GM20000 (cell line): ENCODE measurements around the gene C2orf49.
"Not testable (repeated sequence)": the region's sequence is repeated elsewhere in the genome, so short reads cannot be mapped to it uniquely, and the experiment has no call there.

Experiments
- DNase-seq: peaks from one replicate; pipeline ENCODE4 v3.0.0; 2012; ENCODE audit warnings: low spot score
- TF ChIP-seq, protein P1 (sequence below): IDR thresholded peaks from 2 replicates; pipeline ENCODE4 v1.5.1; 2012; ENCODE audit warnings: mild to moderate bottlenecking, control low read depth; ENCODE audit errors: extremely low read depth, missing control alignments

The C2orf49 gene

DNA sequence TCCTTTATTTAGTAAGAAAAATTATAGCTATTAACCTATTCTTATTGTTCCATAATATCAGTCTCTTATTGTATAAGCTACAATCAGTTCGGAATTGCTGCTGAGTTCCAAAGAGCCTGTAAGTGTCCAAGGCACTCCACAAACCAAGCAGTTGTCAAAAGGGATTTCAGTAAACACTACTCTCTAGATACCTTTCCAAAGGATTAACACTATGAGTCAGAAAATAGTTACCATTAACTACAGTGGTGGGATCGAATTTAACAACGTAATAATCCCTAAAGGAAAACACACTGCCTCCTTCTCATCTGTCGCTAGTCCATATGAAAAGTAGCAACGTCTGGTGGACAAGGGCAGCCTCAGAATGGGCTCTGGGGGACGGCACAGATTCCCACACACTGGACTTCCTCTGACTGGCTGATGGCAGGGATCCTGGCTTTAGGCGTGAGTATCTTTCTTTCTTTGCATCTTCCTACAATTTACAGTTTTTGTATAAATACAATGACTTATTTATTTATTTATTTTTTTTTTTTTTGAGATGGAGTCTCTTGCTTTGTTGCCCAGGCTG lies 16.6 kb upstream of the C2orf49 start:
- TF ChIP-seq, protein P1, sequence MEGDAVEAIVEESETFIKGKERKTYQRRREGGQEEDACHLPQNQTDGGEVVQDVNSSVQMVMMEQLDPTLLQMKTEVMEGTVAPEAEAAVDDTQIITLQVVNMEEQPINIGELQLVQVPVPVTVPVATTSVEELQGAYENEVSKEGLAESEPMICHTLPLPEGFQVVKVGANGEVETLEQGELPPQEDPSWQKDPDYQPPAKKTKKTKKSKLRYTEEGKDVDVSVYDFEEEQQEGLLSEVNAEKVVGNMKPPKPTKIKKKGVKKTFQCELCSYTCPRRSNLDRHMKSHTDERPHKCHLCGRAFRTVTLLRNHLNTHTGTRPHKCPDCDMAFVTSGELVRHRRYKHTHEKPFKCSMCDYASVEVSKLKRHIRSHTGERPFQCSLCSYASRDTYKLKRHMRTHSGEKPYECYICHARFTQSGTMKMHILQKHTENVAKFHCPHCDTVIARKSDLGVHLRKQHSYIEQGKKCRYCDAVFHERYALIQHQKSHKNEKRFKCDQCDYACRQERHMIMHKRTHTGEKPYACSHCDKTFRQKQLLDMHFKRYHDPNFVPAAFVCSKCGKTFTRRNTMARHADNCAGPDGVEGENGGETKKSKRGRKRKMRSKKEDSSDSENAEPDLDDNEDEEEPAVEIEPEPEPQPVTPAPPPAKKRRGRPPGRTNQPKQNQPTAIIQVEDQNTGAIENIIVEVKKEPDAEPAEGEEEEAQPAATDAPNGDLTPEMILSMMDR = no peak
- no peak for DNase-seq

DNA sequence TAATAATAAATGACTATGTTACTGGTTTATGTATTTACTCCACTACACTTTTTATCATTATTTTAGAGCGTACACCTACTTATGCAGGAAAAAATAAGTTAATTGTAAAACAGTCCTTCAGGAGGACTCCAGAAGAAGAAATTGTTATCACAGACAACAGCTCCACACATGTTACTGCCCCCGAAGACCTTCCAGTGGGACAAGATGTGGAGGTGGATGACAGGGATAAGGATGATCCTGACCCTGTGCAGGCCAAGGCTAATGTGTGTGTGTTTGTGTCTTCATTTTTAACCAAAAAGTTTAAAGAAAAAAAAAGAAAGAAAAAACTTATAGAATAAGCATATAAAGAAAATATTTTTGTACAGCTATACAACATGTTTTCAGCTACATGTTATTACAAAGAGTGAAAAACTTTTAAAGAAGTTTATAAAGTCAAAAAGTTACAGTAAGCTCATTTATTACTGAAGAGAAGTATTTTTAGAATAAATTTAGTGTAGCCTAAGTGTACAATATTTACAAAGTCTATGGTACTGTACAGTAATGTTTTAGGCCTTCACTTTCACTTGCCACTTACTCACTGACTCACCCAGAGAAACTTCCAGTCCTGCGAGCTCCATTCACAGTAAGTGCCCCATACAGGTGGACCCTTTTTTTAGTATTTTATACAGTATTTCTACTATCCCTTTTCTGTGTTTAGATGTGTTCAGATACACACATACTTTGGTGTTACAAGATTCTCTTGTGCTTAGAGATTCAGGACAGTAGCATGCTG lies 15.3 kb upstream of the C2orf49 start:
- no peak for DNase-seq
- TF ChIP-seq, protein P1 = no peak

DNA sequence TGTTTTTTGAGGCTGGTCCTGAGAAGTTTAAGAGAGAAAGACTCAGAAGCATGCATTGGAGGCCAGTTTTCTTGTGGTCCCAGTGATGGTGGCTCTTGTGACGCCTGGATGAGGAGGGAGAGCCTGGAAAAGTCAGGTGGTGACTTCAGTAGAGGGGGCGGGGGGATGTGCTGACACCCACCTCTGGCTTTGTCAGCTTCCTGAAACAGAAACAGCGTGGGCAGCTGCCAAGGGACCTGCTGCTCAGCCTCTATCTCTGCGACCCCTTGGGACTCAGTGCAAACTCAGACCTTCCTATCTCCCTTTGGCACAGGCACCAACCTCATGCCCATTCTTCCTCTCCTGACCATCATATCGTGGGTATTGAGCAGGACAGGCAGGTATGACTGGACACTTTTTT lies 14.2 kb upstream of the C2orf49 start:
- TF ChIP-seq, protein P1 = no peak
- DNase-seq = no peak

DNA sequence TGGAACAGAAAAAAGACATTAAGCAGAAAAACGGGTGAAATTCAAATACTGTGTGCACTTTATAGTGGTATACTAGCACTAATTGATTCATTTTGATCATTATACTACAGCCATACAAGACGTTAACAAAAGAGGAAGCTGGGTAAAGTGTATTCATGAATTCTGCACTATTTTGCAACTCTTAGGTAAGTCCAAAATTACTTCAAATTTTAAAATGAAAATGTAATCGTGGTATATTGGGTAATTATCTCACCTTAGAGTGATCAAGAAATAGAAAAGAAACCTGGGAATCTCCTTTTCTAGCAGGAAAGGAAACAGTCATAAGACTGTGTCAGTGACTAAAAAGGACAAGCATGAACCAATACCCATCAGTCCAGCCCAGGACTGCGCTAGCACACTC lies 13.2 kb upstream of the C2orf49 start:
- TF ChIP-seq, protein P1 = no peak
- no peak for DNase-seq

DNA sequence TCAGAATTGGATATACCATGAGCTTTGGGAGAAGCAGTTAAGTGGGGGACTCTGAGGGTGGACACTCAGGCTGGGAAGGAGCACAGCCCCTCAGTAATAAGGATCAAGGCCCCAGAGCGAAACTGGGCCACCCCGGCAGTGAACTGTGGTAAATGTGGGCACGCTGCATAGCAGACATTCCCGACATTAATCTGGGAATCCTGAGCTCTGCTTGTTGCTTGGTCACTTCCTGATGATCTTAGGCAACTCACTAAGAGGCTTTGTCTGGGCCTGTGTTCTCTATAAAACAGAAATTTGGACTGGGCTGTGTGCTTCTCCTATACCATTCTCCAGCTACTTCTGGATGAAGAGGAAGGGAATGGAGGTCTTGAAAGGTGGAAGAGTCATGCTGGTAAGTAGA lies 12.6 kb upstream of the C2orf49 start:
- TF ChIP-seq, protein P1 = no peak
- DNase-seq = no peak

DNA sequence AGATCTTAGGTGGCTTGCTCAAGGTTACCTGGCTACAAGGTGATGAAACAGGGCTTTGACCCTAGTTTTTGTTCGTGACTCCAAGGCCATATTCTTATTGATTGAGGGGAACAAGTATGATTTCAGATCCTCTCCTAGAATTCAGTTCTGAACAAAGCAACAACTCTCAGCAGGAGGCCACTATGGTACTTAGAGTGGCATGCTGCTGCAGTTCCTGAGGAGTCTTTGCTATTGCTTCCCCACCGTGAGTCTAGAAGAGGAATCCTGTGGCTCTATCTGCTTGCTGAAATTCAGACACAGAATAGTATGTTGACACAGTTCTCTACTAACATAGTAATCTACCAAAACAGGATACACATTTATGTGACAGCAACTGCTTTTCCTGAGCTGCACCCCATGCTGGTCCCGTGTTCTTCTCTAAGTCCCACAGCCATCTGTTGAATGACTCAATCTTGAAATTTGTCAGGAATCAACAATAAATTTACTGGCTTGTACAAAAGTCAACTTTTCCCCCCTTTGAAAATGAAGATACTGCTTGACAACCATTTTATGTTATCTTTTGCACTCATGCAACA lies 11.9 kb upstream of the C2orf49 start:
- TF ChIP-seq, protein P1 = no peak
- no peak for DNase-seq

DNA sequence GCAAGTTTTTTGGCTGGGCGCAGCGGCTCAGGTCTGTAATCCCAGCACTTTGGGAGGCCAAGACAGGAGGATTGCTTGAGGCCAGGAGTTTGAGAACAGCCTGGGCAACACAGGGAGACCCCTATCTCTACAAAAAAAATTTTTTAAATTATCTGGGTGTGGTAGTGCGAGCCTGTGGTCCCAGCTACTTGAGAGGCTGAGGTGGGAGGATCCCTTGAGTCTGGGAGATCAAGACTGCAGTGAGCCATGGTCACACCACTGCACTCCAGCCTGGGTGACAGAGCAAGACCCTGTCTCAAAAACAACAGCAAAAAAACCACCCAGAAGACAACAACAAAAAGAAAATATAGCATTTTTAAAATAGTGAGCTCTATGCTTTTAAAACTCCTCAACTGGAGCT lies 10.1 kb upstream of the C2orf49 start:
- DNase-seq = not testable (repeated sequence)
